ENCODE data around the gene MARVELD1.
"Not testable (repeated sequence)": the region's sequence is repeated elsewhere in the genome, so short reads cannot be mapped to it uniquely, and the experiment has no call there.

GRCh38 chr10:97698072-97698655 is 15.4 kb upstream of the MARVELD1 start:
- not testable (repeated sequence) for TF ChIP-seq CTCF, POLR2A (IDR thresholded peaks at IDR 0.05)

All from ovary (tissue), 3 donors.